ENCODE measurements around the gene CANT1.

The CANT1 gene

GRCh38 chr17:79007504-79008381 is 1.8 kb downstream of the CANT1 start:
- DNase-seq: no peak

- no peak for DNase-seq
Measured at GRCh38 chr17:79006794-79007503, 2.6 kb downstream of the CANT1 start.

- no peak for DNase-seq
Measured at GRCh38 chr17:79006046-79006445, 3.5 kb downstream of the CANT1 start.

- DNase-seq: peak; percentile 77
Measured at GRCh38 chr17:79005063-79005861, 4.3 kb downstream of the CANT1 start.

GRCh38 chr17:79003661-79004411 is 5.7 kb downstream of the CANT1 start:
- DNase-seq: no peak

GRCh38 chr17:79002796-79003593 is 6.6 kb downstream of the CANT1 start:
- no peak for DNase-seq

GRCh38 chr17:79002291-79002690 is 7.3 kb downstream of the CANT1 start:
- no peak for DNase-seq

- DNase-seq: no peak
Measured at GRCh38 chr17:79001190-79002020, 8.2 kb downstream of the CANT1 start.

- DNase-seq: no peak
Measured at GRCh38 chr17:79000396-79001189, 9.0 kb downstream of the CANT1 start.

GRCh38 chr17:78999947-79000395 is 9.6 kb downstream of the CANT1 start:
- no peak for DNase-seq

- no peak for DNase-seq
Measured at GRCh38 chr17:78999056-78999768, 10.4 kb downstream of the CANT1 start.

GRCh38 chr17:78998311-78999055 is 11.1 kb downstream of the CANT1 start:
- DNase-seq: peak; percentile 69

GRCh38 chr17:78997881-78998280 is 11.7 kb downstream of the CANT1 start:
- no peak for DNase-seq

GRCh38 chr17:78997231-78997741 is 12.3 kb downstream of the CANT1 start:
- DNase-seq: no peak

GRCh38 chr17:78996781-78997201 is 12.8 kb downstream of the CANT1 start:
- DNase-seq: no peak

- no peak for DNase-seq
Measured at GRCh38 chr17:78995761-78996451, 13.7 kb downstream of the CANT1 start.

GRCh38 chr17:78995022-78995760 is 14.4 kb downstream of the CANT1 start:
- no peak for DNase-seq
